IMR-90 (cell line): ENCODE data around the gene PHB1. TPM values are rescaled to one million over a fixed set of nuclear protein-coding genes. Genes with fewer than 3 reads are reported as not detected.
A peak's percentile ranks its signal among the peaks of the same experiment; 100 is the strongest.

ENCODE experiments used
- ATAC-seq: fragments of 200-7000 bp; cut with Tn5 transposase; 2 replicates; pipeline ENCODE4 v1.9.1; 2020; ENCODE audit warnings: low read depth, mild to moderate bottlenecking, moderate library complexity
- BruUV-seq: library from RNA; stranded (reverse); fragments of 400-500 nt; replicated peaks from 2 replicates; lab custom pipeline; 2021; lab: Mats Ljungman, UMichigan
- CTCF ChIA-PET: fragments of 300-600 bp; formaldehyde crosslinking; extraction: SDS; loops from one replicate; lab custom pipeline; 2021; ENCODE audit warnings: antibody characterized with exemption; lab: Yijun Ruan, JAX
- POLR2A ChIA-PET: fragments of 300-600 bp; sonication (Branson Sonifier 250); formaldehyde crosslinking; loops from one replicate; lab custom pipeline; 2022; ENCODE audit warnings: antibody characterized with exemption; ENCODE audit not compliant: unreplicated experiment; lab: Charles Lee
- DNase-seq: peaks from one replicate; pipeline ENCODE4 v3.0.0; 2013
- H2AFZ ChIP-seq: replicated peaks from 2 replicates; pipeline ENCODE3; 2013; ENCODE audit warnings: low read length, mild to moderate bottlenecking; ENCODE audit not compliant: poor library complexity
- H2AK5ac ChIP-seq: 2 replicates; pipeline ENCODE4 v1.6.1; 2013; ENCODE audit warnings: low read depth, low read length, inconsistent platforms
- H2AK9ac ChIP-seq: replicated peaks from 2 replicates; pipeline ENCODE3; 2013; ENCODE audit warnings: mild to moderate bottlenecking, low read depth, low read length, moderate library complexity; ENCODE audit not compliant: poor library complexity
- H2BK120ac ChIP-seq: 2 replicates; pipeline ENCODE4 v1.6.1; 2013; ENCODE audit warnings: low read depth, low read length, inconsistent platforms
- H2BK15ac ChIP-seq: 3 replicates; pipeline ENCODE4 v1.6.1; 2013; ENCODE audit warnings: low read depth, low read length, inconsistent platforms
- H2BK20ac ChIP-seq: 2 replicates; pipeline ENCODE4 v1.6.1; 2013; ENCODE audit warnings: low read depth, mild to moderate bottlenecking, inconsistent platforms, low read length, moderate library complexity
- H2BK5ac ChIP-seq: 2 replicates; pipeline ENCODE4 v1.6.1; 2013; ENCODE audit warnings: mild to moderate bottlenecking, low read depth, low read length, inconsistent platforms; ENCODE audit not compliant: poor library complexity, severe bottlenecking
- H3K14ac ChIP-seq: replicated peaks from 2 replicates; pipeline ENCODE4 v1.6.1; 2013; ENCODE audit warnings: low read depth, low read length, inconsistent platforms
- H3K18ac ChIP-seq: 2 replicates; pipeline ENCODE4 v1.6.1; 2013; ENCODE audit warnings: low read depth, low read length, control low read depth
- H3K23ac ChIP-seq: 2 replicates; pipeline ENCODE4 v1.6.1; 2013; ENCODE audit warnings: low read depth, low read length, inconsistent platforms
- H3K27ac ChIP-seq: 2 replicates; pipeline ENCODE4 v1.5.1; 2013; ENCODE audit warnings: mild to moderate bottlenecking, control low read depth, low read length; ENCODE audit not compliant: insufficient read depth
- H3K27me3 ChIP-seq: 2 replicates; pipeline ENCODE4 v1.6.1; 2013; ENCODE audit warnings: low read length; ENCODE audit not compliant: control insufficient read depth, insufficient read depth
- H3K36me3 ChIP-seq: 2 replicates; pipeline ENCODE4 v1.6.1; 2013; ENCODE audit warnings: low read length, mixed read lengths; ENCODE audit not compliant: control insufficient read depth, insufficient read depth
- H3K4ac ChIP-seq: 2 replicates; pipeline ENCODE4 v1.6.1; 2013; ENCODE audit warnings: low read depth, low read length, inconsistent platforms
- H3K4me1 ChIP-seq: 2 replicates; pipeline ENCODE4 v1.6.1; 2013; ENCODE audit warnings: low read length, mixed read lengths; ENCODE audit not compliant: control insufficient read depth, insufficient read depth
- H3K4me2 ChIP-seq: 2 replicates; pipeline ENCODE4 v1.6.1; 2013; ENCODE audit warnings: low read depth, mild to moderate bottlenecking, control low read depth, low read length, moderate library complexity
- H3K4me3 ChIP-seq: 2 replicates; pipeline ENCODE4 v1.5.1; 2013; ENCODE audit warnings: low read depth, mild to moderate bottlenecking, control low read depth, low read length, moderate library complexity; ENCODE audit not compliant: insufficient read depth
- H3K56ac ChIP-seq: 2 replicates; pipeline ENCODE4 v1.6.1; 2013; ENCODE audit warnings: low read length, inconsistent platforms; ENCODE audit not compliant: insufficient read depth; ENCODE audit errors: extremely low read depth
- H3K79me1 ChIP-seq, 2 experiments: 2 replicates each; pipeline ENCODE4 v1.6.1; 2013; ENCODE audit warnings: low read length in 2 of 2, inconsistent platforms in 1 of 2, low read depth in 1 of 2
- H3K9ac ChIP-seq: 2 replicates; pipeline ENCODE4 v1.6.1; 2013; ENCODE audit warnings: low read depth, low read length, control low read depth
- H3K9me1 ChIP-seq: 2 replicates; pipeline ENCODE4 v1.6.1; 2013; ENCODE audit warnings: low read length, inconsistent platforms; ENCODE audit not compliant: insufficient read depth
- H3K9me3 ChIP-seq: 2 replicates; pipeline ENCODE4 v1.6.1; 2013; ENCODE audit warnings: low read length; ENCODE audit not compliant: control insufficient read depth, insufficient read depth
- H4K20me1 ChIP-seq: 2 replicates; pipeline ENCODE4 v1.6.1; 2013; ENCODE audit warnings: low read length, inconsistent platforms; ENCODE audit not compliant: insufficient read depth
- H4K5ac ChIP-seq: 2 replicates; pipeline ENCODE4 v1.6.1; 2013; ENCODE audit warnings: mild to moderate bottlenecking, low read depth, low read length, control low read depth
- H4K8ac ChIP-seq, 2 experiments: 2 replicates each; pipeline ENCODE4 v1.6.1; 2013; ENCODE audit warnings: low read depth in 2 of 2, low read length in 2 of 2, control low read depth in 1 of 2, inconsistent platforms in 1 of 2
- H4K91ac ChIP-seq: 2 replicates; pipeline ENCODE4 v1.6.1; 2013; ENCODE audit warnings: low read depth, low read length, inconsistent platforms; ENCODE audit not compliant: insufficient read depth
- BHLHE40 ChIP-seq: fragments of 150-350 bp; IDR thresholded peaks from 2 replicates; pipeline ENCODE4 v1.6.1; 2016; ENCODE audit warnings: mild to moderate bottlenecking, low read depth, low read length
- CEBPB ChIP-seq: IDR thresholded peaks from 2 replicates; pipeline ENCODE4 v1.6.1; 2012; ENCODE audit warnings: low read depth, low read length, improper control_type of control experiment
- MXI1 ChIP-seq: IDR thresholded peaks from 2 replicates; pipeline ENCODE4 v1.6.1; 2012; ENCODE audit warnings: low read depth, mild to moderate bottlenecking, low read length, moderate library complexity, borderline replicate concordance
- WGBS, 2 experiments: methylation state at CpG; one replicate each; pipeline versions ENCODE4 v1.1.5 to v1.1.7; 2013; ENCODE audit warnings: missing lambda C conversion rate in 2 of 2; ENCODE audit not compliant: insufficient read length in 1 of 2; ENCODE audit errors: extremely low coverage in 2 of 2; 5-methylcytosine and 5-hydroxymethylcytosine counted together
- dilution Hi-C: fragments of 300-500 bp; cut with HindIII; formaldehyde crosslinking; loops from one replicate; pipeline ENCODE4 v1.14.3; 2018; ENCODE audit warnings: low sequenced_read_pairs; ENCODE audit not compliant: unreplicated experiment
- in situ Hi-C: fragments of 300-500 bp; cut with MboI; formaldehyde crosslinking; loops from 3 replicates; pipeline ENCODE4 v1.14.3; 2019; ENCODE audit warnings: low sequenced_read_pairs, inconsistent platforms, mixed read lengths
- intact Hi-C: fragments of 100-400 bp; cut with micrococcal nuclease; formaldehyde crosslinking; loops from 2 replicates; pipeline ENCODE4 v1.10.0; 2022
- polyA plus RNA-seq, 3 experiments: library from polyadenylated mRNA; depleted of rRNA; stranded (reverse); fragments of >200 nt; gene quantifications; 2 replicates each; pipeline ENCODE4 v1.2.3, GENCODE V29; 2012; ENCODE audit warnings: low replicate concordance in 1 of 3
- total RNA-seq: library from RNA; depleted of rRNA; stranded (reverse); fragments of >200 nt; gene quantifications from 2 replicates; pipeline ENCODE4 v1.2.3, GENCODE V29; 2012
- TF ChIP-seq, protein P1 (sequence below): fragments of 150-350 bp; IDR thresholded peaks from 2 replicates; pipeline ENCODE4 v1.6.1; 2017; ENCODE audit warnings: mild to moderate bottlenecking, antibody characterized with exemption, low read length, low read depth
- TF ChIP-seq, protein P2 (sequence below): conservative IDR thresholded peaks from 2 replicates; pipeline ENCODE4 v1.5.1; 2012; ENCODE audit warnings: mild to moderate bottlenecking, low read depth, low read length, improper control_type of control experiment

PHB1 gene
- total and polyA plus RNA-seq, 2 of the 4 experiments (the other 2 are of a cell fraction), result 283 to 294 TPM

DNA sequence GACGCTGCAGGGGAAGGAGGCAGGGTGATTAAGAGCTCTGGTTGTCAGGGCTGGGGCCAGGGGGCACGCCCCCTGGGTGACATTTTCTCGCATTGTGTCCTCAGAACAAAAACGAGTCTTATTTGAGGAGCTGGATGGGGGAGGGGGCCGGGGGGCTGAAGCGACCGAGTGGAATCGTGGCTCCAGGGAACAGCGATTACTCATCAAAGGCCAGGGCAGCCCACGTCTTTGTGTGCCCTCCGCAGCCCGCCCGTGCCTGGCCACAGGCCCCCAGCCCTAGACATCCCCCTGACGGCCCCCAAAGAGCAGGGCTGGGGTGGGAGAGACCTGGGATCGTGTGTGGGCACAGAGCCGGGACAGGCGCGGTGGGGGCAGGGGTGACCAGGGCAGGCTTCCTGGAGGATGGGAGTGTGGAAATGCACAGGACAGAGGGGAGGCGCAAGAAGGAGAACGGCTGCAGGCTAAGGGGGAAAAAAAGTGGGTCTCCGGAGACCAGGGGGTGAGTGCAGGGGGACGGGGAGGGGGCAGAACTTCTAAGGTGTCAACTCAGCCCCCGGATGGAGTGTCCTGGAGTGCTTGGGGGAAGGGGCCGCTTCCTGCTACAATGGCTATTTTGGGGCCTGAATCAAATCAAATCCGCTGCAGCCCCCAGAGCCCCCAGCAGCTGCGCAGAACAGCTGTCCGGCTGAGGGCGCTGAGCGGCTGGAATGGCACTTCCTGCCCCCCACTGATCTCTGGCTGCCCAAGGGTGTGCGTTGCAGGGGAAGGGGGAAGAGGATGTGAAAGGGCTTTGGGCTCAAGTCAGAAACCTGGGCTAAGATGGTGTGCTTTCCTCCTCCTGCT is 24.0 kb upstream of the PHB1 start:
- H3K9ac ChIP-seq, result no peak overlapping the region
- H2BK20ac ChIP-seq, result no peak overlapping the region
- no peak overlapping the region for H3K14ac ChIP-seq
- H3K56ac ChIP-seq, result no peak overlapping the region
- peaks cover 3% of the 10 kb centered on the region; the same call in 1 of the 2 replicates for H3K4me1 ChIP-seq
- no peak overlapping the region for H2BK5ac ChIP-seq
- H4K20me1 ChIP-seq, result no peaks in the 10 kb centered on the region
- peak overlapping the region; percentile 84 for H2AFZ ChIP-seq
- H4K91ac ChIP-seq, result no peak overlapping the region
- H4K5ac ChIP-seq, result no peak overlapping the region
- no TSS peak for BruUV-seq
- ChIA-PET CTCF (interaction anchor here (0.8 to 1.8 kb wide), 2 partner anchors 117 to 119 kb away, joined by 3 to 6 read pairs; no protein-coding TSS in a partner anchor), POLR2A (no interaction called here)
- intact Hi-C loops, result no loop called here
- 0 out of 2 replicates have a peak, but pooled peaks cover 2% of the 10 kb centered on the region for H3K9me1 ChIP-seq
- H3K9me3 ChIP-seq, result no peaks in the 10 kb centered on the region
- no peak overlapping the region for H3K4ac ChIP-seq
- H3K79me1 ChIP-seq, result no peaks in the 10 kb centered on the region
- H2BK15ac ChIP-seq, result no peak overlapping the region
- no peak for DNase-seq
- whole genome bisulfite sequencing, 2 experiments, result 23% methylated on average over 6 of the region's 30 CpGs; no CpG with 5 or more reads in 1 of the 2 experiments
- no peak overlapping the region for H3K27ac ChIP-seq
- no peak for ATAC-seq
- TF ChIP-seq BHLHE40 (peak; percentile 51; the same call in 1 of the 2 replicates), CEBPB (no peak), MXI1 (no peak)
- TF ChIP-seq, protein P1, sequence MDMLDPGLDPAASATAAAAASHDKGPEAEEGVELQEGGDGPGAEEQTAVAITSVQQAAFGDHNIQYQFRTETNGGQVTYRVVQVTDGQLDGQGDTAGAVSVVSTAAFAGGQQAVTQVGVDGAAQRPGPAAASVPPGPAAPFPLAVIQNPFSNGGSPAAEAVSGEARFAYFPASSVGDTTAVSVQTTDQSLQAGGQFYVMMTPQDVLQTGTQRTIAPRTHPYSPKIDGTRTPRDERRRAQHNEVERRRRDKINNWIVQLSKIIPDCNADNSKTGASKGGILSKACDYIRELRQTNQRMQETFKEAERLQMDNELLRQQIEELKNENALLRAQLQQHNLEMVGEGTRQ, result no peak
- TF ChIP-seq, protein P2, sequence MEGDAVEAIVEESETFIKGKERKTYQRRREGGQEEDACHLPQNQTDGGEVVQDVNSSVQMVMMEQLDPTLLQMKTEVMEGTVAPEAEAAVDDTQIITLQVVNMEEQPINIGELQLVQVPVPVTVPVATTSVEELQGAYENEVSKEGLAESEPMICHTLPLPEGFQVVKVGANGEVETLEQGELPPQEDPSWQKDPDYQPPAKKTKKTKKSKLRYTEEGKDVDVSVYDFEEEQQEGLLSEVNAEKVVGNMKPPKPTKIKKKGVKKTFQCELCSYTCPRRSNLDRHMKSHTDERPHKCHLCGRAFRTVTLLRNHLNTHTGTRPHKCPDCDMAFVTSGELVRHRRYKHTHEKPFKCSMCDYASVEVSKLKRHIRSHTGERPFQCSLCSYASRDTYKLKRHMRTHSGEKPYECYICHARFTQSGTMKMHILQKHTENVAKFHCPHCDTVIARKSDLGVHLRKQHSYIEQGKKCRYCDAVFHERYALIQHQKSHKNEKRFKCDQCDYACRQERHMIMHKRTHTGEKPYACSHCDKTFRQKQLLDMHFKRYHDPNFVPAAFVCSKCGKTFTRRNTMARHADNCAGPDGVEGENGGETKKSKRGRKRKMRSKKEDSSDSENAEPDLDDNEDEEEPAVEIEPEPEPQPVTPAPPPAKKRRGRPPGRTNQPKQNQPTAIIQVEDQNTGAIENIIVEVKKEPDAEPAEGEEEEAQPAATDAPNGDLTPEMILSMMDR, result no peak
- dilution Hi-C loops, result no loop called here
- H3K27me3 ChIP-seq, result peaks cover 57% of the 10 kb centered on the region
- H4K8ac ChIP-seq, result no peak overlapping the region; a peak in 1 of 4 replicates
- H2BK120ac ChIP-seq, result no peak overlapping the region
- peak overlapping the region; percentile 72 for H2AK9ac ChIP-seq
- H2AK5ac ChIP-seq, result no peak overlapping the region
- no peak overlapping the region for H3K18ac ChIP-seq
- no peak overlapping the region for H3K23ac ChIP-seq
- H3K4me2 ChIP-seq, result peak overlapping the region; percentile 35; the same call in 1 of the 2 replicates
- H3K36me3 ChIP-seq, result no peaks in the 10 kb centered on the region
- H3K4me3 ChIP-seq, result no peak overlapping the region
- in situ Hi-C loops, result loop anchor here (5.0 kb wide), 1 partner anchor 114 kb away; no protein-coding TSS in a partner anchor
